Right renal cortex interstitium (tissue), 3 donors: ENCODE measurements around the gene DUOX2. TPM values are rescaled to one million over a fixed set of nuclear protein-coding genes. Genes with fewer than 3 reads are reported as not detected.
"Not testable (repeated sequence)": the region's sequence is repeated elsewhere in the genome, so short reads cannot be mapped to it uniquely, and the experiment has no call there.

Source experiments
- DNase-seq, 3 donors: peaks; one replicate each; pipeline ENCODE4 v3.0.0-alpha.2; 2013; ENCODE audit warnings: low read depth in 3 of 3, low spot score in 2 of 3
- polyA plus RNA-seq, 3 donors: library from polyadenylated mRNA; unstranded; fragments of 120-200 nt; gene quantifications; one replicate each; pipeline ENCODE4 v1.2.1, GENCODE V29; 2013; ENCODE audit not compliant: insufficient read length in 3 of 3

DUOX2 gene
- polyA plus RNA-seq, 3 donors, result 0.10 to 0.14 TPM; not detected in 1

DNA sequence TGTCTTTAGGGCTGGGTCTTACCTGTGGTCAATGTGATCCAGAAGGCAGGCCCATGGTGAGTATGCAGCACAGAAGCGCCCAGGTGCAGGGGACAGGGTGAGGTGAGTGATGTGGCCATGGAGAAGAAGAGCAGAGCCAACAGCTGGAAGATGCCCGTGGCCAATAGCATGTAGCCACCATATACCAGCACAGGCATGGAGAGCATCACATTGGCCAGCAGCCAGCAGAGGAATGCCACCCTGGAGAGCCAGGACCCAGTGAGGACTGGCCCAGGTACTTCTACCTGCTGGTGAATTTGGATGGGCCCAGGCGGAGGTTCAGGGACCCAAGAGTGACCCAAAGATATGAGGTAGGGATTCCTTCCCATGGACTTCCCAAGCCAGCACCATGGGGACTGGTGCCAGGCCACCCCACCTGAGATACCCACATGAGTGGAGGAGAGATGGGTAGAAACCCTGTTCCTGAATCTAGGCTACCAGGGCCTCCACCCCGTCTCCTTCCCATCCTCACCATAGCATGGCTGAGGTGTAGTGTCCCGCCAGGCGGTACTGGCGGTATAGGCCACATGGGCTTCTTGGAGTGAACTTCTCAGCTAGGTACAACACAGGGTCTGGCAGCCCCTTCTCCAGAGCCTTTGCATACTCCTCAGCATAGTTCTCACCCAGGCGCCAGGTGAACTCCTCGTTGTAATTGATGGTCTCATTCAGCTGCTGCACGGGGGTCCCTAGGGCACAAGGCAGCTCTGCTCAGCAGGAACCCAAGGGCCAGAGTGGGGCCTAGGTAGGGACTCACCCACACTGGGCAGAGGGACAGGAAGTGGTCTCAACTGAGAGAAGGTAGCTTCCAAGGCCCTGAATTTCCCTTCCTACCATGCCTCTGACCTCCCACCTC, 6.4 kb upstream of the DUOX2 start:
- no peak for DNase-seq

DNA sequence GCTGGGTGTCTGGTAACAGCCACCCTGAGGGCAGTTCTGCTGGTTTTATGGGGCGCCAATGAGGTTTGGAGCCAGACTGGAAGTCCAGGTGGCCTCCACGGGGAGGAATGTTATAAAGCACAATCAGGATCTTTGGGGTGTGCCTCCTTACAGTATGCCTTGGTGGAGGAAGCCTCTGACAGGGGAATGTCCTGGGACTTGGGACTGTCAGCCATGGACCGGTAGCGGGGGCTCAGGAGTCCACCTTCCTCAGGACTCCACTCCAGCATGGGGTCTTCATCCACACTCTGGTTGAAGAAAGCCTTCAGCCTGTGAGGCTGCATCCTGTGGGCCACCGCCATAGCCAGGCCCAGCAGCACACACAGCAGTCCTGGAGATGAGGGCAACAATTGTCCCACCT, 5.0 kb upstream of the DUOX2 start:
- DNase-seq, result no peak

DNA sequence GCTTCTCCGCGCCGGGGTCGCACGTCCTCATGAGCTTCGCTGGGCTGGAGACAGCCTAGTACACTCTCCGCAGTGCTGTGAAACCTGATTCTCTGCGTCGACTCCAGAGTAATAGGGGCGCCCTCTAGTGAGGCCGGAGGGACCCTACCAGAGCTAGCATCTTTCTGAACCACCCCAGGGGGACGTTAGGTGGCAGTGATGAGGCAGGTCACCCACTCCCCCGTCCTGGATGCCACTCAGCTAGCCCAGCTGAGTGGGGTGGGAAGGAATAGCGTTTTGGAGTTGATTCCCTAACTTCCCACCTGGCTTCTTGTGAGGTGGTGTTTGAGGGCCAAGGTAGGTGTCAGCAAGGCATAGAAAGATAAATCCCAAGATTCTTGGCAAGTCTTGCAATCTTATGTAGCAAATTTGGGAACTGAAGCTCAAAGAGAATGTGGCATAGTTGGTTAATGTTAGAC, 4.2 kb upstream of the DUOX2 start:
- DNase-seq, result peak; percentile 86 to 93 (median 88)

DNA sequence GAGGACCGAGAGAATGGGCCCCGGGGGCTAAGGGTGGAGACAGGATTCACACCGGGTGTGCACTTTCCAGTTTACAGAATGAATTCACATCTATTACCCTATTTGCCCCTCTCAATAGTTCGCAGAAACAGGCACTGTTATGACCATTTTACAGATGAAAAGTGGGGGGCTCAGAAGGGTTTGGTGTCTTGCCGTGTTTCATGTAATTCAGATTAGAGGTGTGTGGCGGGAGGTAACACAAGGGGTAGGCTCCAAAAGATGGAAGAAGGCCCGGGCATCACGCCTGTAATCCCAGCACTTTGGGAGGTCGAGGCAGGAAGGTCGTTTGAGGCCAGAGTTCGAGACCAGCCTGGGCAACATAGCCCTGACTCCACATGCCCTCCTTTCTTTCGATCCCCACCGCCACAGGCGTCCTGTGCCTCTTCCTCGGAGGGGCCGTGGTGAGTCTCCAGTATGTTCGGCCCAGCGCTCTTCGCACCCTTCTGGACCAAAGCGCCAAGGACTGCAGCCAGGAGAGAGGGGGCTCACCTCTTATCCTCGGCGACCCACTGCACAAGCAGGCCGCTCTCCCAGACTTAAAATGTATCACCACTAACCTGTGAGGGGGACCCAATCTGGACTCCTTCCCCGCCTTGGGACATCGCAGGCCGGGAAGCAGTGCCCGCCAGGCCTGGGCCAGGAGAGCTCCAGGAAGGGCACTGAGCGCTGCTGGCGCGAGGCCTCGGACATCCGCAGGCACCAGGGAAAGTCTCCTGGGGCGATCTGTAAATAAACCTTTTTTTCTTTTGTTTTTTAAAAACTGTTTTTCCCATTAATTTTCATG, 3.5 kb upstream of the DUOX2 start:
- DNase-seq, result no peak

DNA sequence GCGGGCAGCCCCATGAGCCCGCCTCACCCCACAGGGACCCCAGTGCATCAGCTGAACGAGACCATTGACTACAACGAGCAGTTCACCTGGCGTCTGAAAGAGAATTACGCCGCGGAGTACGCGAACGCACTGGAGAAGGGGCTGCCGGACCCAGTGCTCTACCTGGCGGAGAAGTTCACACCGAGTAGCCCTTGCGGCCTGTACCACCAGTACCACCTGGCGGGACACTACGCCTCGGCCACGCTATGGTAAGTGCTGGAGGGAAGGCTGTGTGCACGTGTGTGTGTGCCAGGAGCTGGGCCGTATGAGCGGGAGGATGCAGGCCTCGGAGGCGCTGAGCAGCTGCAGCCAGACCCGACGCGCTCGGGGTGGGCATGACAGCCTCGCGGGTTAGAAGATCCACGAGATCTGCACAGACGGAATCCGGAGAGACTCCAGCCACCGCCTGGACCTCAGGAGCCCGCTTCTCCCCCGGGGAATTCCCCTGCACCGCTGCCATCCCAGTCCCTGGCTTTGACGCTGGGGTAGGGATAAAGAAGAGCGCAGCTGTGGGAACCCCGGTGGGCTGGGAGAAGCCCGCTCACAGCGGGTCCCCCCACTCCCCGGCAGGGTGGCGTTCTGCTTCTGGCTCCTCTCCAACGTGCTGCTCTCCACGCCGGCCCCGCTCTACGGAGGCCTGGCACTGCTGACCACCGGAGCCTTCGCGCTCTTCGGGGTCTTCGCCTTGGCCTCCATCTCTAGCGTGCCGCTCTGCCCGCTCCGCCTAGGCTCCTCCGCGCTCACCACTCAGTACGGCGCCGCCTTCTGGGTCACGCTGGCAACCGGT, 2.7 kb upstream of the DUOX2 start:
- DNase-seq, result no peak

DNA sequence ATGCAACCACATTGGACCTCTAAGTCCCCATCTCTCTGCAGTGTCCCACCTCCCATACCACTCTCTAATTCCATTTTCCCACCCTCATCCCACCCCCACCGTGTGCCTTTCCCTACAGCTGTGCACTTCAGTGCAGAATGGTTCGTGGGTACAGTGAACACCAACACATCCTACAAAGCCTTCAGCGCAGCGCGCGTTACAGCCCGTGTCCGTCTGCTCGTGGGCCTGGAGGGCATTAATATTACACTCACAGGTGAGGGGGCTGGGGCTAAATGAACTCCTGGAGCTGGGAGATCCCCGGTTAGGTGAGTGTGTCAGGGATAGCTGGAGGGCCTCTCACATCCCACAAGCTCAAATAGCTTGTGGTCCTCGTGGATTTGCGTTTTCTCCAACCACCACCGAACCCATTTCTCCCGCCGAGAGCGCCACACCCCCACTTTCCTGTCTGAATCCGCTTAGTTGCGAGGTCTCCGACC, 2.1 kb upstream of the DUOX2 start:
- DNase-seq, result no peak

DNA sequence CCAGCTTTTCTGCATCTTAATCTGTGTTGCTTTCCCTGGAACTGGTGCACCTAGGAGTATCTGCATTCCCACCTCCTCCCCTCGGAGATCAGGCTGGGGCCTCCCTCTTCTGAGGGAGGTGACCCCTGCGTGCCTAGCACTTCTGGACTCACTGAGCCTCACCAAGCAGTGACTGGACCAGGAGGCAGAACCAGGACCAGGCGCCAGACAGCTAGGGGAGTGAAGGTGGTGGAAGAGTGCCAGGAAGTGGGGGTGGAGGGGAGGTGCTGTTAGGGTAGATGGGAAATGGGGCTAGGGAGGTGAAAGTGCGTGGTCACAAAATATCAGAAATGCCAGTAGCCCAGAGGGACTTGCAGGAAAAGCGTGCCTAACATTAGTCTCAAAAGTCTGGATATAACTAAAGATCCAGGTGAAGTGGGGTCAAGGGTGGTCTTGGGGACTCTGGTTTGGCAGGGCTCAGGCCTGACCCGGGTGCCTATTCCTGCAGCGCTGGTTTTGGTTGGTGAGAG, 1.4 kb upstream of the DUOX2 start:
- no peak for DNase-seq

DNA sequence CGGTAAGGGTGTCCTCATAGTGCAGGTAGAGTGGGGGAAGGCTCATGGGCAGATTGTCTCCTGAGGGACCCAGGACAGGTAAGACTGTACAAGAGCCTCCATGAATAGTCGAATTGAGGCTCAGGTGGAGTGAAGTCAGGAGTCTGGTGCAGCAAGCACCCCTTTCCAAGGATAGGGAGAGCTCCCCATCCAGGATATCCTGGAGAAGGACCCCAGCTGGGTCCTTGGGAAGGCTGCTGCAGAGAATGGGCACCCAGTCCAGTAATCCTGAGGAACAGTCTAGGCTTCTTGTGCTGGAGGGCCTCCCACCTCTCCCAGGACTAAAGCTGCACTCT, 746 bp upstream of the DUOX2 start:
- DNase-seq, result no peak

DNA sequence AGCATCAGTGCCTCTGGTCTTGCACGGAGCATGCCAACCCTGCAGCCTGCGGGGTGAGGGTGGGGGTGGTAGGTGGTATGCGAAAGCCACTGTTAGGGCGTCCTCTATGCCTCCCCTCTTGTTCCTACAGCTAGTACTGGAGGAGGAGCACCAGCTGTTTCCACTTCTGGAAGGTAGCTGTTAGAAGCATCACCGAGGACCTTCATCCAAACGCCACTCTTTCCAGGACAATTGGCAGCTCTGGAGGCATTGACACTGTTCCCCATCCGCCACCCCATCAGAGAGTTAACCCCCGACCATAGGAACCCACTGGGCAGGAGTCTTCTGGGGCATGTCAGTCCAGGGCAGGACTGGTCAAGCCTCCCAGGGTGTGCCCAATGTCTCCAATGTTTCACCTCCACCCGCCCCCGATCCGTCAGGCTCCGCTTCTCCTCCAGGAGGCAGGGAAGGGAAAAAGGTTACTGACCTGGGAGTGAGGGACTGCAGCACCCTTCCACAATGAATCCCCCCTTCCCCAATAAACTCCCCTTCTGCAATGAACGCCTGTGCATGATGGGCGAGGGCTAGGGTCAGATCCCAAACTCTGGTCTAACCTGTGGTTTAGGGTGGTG, 487 bp downstream of the DUOX2 start:
- no peak for DNase-seq

DNA sequence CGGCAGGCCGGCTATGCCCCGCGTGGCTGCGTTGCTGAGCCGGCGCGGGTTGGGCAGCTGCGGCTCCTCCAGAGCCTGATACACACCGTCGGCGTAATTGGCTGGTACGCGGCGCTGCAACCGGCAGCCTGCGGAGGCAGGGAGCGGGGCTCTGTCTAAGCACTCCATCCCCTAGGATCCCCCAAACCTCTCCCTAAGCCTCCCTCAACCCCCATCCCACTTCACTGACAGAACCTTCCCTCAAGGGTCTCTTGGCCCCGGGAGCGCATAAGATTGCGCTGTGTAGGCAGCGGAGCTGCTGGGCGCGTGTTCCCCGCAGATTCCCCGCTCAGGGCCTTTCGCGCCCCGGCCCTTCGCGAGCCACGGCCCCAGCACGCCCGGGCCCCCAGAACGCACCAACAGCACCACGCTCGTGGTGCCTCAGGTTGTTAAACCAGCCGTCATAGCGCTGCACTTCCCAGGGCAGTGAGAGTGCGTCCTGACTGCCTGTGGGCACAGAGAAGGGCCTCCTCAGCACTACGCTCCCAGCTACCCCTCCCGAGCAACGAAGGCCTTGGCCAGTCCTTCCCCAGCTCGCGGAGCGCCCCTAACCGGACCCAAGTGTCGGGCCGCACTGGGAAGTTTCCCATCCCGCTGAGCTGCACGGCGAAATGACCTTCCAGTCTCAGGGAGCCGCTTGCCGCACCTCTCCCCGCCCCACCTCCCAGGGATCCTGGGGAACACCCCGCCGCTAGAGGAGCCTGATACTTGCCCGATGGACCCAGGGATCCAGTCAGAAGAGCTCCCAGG, 1.2 kb downstream of the DUOX2 start:
- no peak for DNase-seq

DNA sequence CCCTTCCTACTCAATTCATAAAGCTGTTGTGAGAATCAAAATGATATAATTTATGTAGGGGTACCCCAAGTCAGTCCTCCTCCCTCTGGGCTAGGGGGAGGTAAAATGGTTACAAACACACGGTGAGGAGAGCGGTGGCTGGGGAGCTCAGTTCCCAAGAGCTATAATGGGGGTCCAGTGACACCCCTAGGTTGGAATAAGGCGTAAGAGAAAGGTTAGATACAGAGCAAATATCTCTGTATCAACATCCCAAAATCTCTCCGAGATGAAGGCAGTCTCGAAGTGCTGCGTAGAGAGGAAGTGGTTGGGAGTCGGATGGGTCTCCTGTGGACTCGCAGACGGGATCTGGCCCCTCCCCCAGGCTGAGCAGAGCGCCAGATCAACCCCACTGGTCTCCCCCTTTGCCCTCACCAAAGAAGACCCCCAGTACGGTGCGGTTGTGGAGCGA, 1.8 kb downstream of the DUOX2 start:
- DNase-seq, result no peak

DNA sequence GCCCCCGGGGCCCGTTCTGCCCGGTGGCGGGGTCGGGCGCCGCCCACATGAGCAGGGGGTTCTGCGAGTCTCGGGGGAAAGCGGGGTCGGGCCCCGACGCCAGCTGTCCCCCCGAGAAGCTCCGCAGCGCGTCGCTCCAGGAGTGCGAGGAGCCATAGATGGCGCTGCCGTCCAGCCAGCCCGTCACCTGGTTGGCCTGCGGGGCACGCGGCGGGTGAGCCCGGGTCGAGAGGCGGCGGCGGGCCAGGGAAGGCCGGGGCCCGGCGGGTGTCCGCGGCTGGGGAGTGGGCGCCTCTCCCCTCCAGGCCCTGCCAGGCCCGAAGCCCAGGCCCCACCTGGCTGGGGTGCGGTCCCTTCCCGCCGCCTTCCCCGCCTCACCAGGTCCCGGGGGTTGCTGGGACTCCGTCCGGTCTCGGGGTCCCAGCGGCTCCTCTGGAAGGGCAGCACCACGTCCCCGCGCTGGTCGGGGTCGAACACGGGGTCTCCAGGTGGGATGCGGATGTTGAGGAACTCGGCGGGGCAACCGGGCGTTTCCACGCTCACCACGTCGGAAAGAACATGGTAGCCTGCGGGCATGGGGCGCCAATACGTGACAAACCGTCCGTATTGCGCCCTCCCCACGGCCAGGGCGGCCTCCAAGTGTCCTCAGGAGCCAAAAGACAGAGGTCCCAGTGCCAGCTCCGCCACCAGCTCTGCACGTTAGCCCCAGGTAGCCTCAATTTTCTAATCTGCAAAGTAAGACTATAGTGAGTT, 2.4 kb downstream of the DUOX2 start:
- no peak for DNase-seq

DNA sequence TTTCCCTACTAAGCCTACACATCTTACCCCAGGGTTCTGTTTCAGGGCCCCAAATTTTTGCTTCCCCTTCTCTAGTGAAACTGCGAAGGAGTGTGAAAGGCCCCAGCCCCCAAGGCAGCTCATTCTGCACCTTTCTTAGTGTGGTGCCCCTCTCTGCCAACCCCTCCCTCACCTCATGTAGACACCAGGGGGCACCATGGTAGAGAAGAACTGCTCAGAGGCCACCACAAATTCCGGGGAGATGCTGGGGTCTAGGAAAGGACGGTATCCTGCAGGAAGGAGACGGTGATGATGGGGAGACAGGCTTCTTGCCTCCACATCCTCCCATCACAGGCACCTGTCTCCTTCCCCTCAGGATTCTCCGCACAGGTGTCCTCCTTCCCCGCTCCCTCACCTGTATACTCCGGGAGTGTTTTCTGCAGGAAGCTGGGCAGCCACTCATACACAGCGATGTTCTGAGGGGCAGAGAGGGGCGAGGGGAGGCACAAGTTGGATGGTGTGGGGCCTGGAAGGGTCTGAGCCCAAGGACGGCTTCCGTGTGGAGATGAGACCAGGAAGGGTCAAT, 3.6 kb downstream of the DUOX2 start:
- DNase-seq, result no peak

DNA sequence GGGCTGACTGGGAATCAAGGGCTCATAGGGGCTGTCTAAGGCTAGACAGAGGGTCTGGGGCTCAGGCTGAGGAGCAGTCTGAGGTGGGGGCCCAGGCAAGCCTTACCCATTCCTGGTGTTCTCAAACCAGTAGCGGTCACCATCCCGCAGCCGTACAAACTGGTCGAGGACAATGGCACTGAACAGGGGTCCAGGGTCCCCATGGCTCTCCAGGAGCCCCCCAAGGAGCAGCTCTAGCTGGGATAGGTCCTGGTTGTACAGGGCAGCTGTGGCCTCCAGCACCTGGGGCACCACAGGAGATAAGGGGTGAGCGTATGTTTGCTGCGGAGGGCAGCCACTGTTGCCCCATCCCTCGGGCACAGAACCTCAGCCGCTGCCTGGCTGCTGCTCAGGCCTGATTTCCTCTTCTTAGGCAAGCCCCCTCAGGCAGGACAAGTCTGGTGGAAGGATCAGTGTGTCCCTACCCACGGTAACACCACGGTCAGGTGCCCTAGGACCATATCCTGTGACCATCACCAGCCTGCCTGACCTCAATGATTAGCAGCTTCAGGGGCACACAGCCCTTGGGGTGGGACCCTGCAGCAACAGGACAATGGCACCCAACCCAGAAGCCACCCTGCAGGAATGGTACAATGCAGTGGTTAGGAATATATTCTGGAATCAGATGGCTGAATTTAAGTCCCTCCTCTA, 5.9 kb downstream of the DUOX2 start:
- no peak for DNase-seq

DNA sequence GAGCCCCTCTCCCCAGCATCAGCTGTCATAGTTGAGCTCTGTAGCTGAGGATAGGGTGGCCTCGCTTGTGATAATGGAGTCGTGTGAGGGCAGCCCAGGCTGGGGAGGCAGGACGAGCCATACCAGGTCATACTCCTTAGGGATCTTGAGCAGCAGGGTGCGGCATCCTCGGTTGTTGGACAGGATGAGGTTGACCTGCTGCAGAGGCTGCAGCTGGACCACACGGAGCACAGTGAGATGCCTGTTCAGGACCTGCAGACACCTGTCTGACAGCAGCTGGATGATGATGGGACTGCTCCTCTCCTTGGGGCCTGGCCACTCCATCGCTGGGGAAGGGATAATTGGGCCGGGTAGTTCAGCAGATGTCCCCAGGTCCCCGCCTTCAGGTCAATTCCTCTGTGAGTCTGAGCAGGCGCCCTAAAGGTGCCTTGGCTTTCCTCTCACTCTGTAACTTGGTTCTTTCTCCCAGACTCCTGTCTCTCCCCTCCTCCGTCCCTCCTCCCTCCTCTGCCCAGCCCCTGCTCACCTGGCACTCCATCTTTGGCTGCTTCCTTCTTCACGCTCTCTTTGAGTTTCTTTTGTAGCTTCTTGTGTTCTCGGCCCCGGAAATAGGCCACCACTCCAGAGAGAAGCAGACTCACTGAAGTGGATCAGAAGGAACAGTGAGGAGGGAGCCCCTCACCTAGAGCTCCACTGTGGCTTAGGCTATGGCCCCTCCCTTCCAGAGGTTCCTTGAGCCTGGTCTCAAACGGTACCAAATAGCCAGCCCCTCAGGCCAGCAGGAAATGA, 7.8 kb downstream of the DUOX2 start:
- no peak for DNase-seq

DNA sequence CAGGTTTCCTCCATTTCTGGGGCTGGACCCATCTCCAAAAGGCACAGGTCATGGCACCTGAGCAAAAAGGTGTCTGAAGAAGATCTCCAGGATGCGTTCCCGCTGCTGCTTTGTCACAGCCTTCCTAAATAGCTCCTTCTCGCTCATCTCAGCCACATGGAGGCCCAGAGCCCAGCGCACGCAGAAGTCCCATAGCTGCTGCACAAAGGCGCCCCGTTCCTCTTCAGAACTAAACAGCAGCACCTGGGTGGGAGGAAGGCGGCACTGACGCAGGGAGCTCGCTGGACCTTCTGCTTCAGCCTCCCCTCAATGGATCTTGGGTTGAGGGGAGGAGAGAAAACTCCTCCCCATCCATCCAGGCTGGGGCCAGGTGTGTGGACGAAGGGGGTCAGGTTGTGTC, 8.4 kb downstream of the DUOX2 start:
- no peak for DNase-seq

DNA sequence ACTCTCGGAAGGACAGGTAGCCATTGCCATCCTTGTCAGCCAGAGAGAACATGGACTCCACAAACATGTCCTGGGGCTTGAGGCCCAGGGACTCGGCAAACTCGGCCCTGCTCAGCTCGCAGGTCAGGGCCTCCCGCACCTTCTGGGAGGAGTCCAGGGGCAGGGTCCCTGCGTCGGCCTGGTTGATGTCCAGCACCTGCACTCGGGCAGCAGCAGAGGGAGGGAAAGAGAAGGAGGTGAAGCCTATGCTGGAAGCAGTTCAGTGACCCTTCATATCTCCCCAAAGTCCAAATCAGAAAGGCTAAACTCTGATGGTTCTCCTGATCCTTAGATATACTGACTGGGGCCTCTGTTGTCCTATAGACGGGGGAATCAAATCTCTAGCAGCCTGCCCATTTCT, 9.8 kb downstream of the DUOX2 start:
- not testable (repeated sequence) for DNase-seq
